OCI-LY1 (cell line): ENCODE data around the gene CTNNA1.

Experiments used
- EZH2 ChIP-seq: fragments of 200-600 bp; sonication (generic), shearing (Covaris generic); IDR thresholded peaks from 2 replicates; pipeline ENCODE4 v1.8.0; 2017; ENCODE audit warnings: borderline replicate concordance, mixed run types, mild to moderate bottlenecking, antibody characterized with exemption, low read length, moderate library complexity, mixed read lengths
- TF ChIP-seq, protein P1 (sequence below): fragments of 200-600 bp; sonication (generic), shearing (Covaris generic); IDR thresholded peaks from 2 replicates; pipeline ENCODE4 v1.5.1; 2017; ENCODE audit warnings: mild to moderate bottlenecking, antibody characterized with exemption, low read length, moderate library complexity, mixed read lengths

DNA sequence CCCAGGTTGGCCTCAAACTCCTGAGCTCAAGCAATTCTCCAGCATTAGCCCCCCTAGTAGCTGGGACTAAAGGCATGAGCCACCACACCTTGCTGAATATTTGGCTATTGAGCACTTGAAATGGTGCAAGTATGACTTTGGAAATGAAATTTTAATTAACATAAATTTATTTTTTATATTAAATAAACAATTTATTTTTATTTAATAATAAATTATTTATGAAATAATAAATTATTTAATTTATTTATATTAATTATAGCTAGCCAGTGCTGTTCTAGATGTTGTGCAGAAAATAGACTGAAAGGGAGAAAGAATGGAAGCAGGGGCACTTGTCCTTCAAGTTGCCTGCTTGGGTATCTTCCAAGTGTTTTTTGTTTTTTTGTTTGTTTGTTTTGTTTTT lies 40.0 kb upstream of the CTNNA1 start:
- TF ChIP-seq, protein P1, sequence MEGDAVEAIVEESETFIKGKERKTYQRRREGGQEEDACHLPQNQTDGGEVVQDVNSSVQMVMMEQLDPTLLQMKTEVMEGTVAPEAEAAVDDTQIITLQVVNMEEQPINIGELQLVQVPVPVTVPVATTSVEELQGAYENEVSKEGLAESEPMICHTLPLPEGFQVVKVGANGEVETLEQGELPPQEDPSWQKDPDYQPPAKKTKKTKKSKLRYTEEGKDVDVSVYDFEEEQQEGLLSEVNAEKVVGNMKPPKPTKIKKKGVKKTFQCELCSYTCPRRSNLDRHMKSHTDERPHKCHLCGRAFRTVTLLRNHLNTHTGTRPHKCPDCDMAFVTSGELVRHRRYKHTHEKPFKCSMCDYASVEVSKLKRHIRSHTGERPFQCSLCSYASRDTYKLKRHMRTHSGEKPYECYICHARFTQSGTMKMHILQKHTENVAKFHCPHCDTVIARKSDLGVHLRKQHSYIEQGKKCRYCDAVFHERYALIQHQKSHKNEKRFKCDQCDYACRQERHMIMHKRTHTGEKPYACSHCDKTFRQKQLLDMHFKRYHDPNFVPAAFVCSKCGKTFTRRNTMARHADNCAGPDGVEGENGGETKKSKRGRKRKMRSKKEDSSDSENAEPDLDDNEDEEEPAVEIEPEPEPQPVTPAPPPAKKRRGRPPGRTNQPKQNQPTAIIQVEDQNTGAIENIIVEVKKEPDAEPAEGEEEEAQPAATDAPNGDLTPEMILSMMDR = no peak
- TF ChIP-seq EZH2 = no peak
